AG09309 (cell line): ENCODE results near the gene SYT4.
A peak's percentile ranks its signal among the peaks of the same experiment; 100 is the strongest.
"Not testable (repeated sequence)": the region's sequence is repeated elsewhere in the genome, so short reads cannot be mapped to it uniquely, and the experiment has no call there.

ENCODE experiments used
- DNase-seq: peaks from one replicate; pipeline ENCODE4 v3.0.0-alpha.2; 2010; ENCODE audit warnings: low read depth
- H3K4me3 ChIP-seq: 2 replicates; pipeline ENCODE4 v1.5.1; 2011; ENCODE audit warnings: mild to moderate bottlenecking, low read depth, low read length, moderate library complexity; ENCODE audit not compliant: control insufficient read depth
- CTCF ChIP-seq: IDR thresholded peaks from 2 replicates; pipeline ENCODE4 v1.5.1; 2011; ENCODE audit warnings: mild to moderate bottlenecking, low read depth, low read length, inconsistent platforms; ENCODE audit not compliant: insufficient read depth, control insufficient read depth; ENCODE audit errors: missing control alignments

Gene SYT4

GRCh38 chr18:43277164-43277600 lies at the start of gene SYT4:
Gene SYT4, minus strand, starts transcription at chr18:43277490. Its CDS starts 209 bp downstream, at chr18:43277281.
- DNase-seq: peak; percentile 1
- TF ChIP-seq CTCF: no peak
- no peak within 1 kb of the TSS for H3K4me3 ChIP-seq

GRCh38 chr18:43322132-43322531 lies 44.8 kb upstream of the SYT4 start:
- DNase-seq: no peak
- no peak overlapping the region for H3K4me3 ChIP-seq
- TF ChIP-seq CTCF: no peak

- DNase-seq: no peak
- no peak overlapping the region for H3K4me3 ChIP-seq
- TF ChIP-seq CTCF: no peak
Observed at GRCh38 chr18:43314941-43315340, 37.7 kb upstream of the SYT4 start.

- no peak overlapping the region for H3K4me3 ChIP-seq
- no peak for TF ChIP-seq CTCF
- DNase-seq: no peak
Observed at GRCh38 chr18:43312891-43313290, 35.6 kb upstream of the SYT4 start.

GRCh38 chr18:43310239-43310638 lies 32.9 kb upstream of the SYT4 start:
- DNase-seq: no peak
- no peak for TF ChIP-seq CTCF

GRCh38 chr18:43303376-43303775 lies 26.1 kb upstream of the SYT4 start:
- no peak overlapping the region for H3K4me3 ChIP-seq
- DNase-seq: no peak
- no peak for TF ChIP-seq CTCF

More at GRCh38 chr18:43310239-43310638, 32.9 kb upstream of the SYT4 start:
- no peak overlapping the region for H3K4me3 ChIP-seq

GRCh38 chr18:43286187-43286586 lies 8.9 kb upstream of the SYT4 start:
- not testable (repeated sequence) for H3K4me3 ChIP-seq, DNase-seq
